Mesothelial cell of epicardium (in vitro differentiated cells): ENCODE results near the gene SUPV3L1. TPM values are rescaled to one million over a fixed set of nuclear protein-coding genes. Genes with fewer than 3 reads are reported as not detected.

ENCODE experiments used
- DNase-seq, 2 experiments: peaks; one replicate each; pipeline ENCODE4 v3.0.0; 2021; ENCODE audit warnings: low spot score in 2 of 2; ENCODE audit not compliant: unreplicated experiment in 2 of 2
- H3K27ac Mint-ChIP-seq: 2 replicates; pipeline ENCODE4 v1.8.0; 2021; ENCODE audit warnings: mixed read lengths
- H3K27me3 Mint-ChIP-seq: 2 replicates; pipeline ENCODE4 v1.8.0; 2021; ENCODE audit warnings: low read depth, mixed read lengths
- H3K36me3 Mint-ChIP-seq: 2 replicates; pipeline ENCODE4 v1.8.0; 2021; ENCODE audit warnings: mixed read lengths
- H3K4me1 Mint-ChIP-seq: 2 replicates; pipeline ENCODE4 v1.8.0; 2021; ENCODE audit warnings: mixed read lengths
- H3K4me3 Mint-ChIP-seq: 2 replicates; pipeline ENCODE4 v1.8.0; 2021; ENCODE audit warnings: mild to moderate bottlenecking, moderate library complexity, mixed read lengths
- H3K9me3 Mint-ChIP-seq: 2 replicates; pipeline ENCODE4 v1.8.0; 2021; ENCODE audit warnings: mixed read lengths
- CTCF ChIP-seq: fragments of 200-600 bp; sonication (generic); IDR thresholded peaks from one replicate; pipeline ENCODE4 v1.5.0; 2021; ENCODE audit warnings: antibody characterized with exemption; ENCODE audit not compliant: unreplicated experiment
- total RNA-seq: library from RNA; stranded (reverse); gene quantifications from 3 replicates; pipeline ENCODE4 v1.2.1, GENCODE V29; 2021

SUPV3L1 gene
- total RNA-seq, 1 donor from 2014 or later = 38.0 TPM

DNA sequence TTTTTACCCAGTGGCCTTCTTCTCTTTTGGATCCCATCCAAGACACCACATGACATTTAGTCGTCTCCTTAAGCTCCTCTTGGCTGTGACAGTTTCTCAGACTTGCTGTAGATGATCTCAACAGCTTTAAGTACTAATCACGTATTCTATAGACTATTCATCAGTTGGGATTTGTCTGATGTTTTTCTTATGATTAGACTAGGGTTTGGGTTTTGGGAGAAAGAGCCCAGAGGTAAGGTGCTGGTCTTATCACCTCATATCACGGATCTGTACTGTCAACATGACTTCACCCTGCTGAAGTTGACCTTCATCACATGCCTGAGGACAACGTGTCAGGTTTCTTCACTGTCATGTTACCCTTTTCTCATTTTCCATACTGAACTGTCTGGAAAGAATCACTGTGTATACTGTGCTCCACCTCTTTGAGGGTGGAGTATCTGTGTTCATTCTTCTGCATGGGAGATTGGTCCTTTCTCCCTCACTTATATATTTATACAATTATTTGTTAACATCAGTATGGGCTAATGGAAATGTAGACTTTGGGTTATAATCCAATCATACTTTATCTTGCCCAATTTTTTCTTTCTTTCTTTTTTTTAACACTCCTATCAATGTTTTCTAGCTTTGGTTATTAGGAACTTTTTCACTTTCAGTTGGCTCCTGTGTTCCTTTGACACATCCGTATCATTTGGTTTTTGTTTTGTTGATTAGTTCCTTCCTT is 33.7 kb downstream of the SUPV3L1 start:
- Mint-ChIP-seq H3K27me3 (no peaks in the 10 kb centered on the region), H3K4me1 (peaks cover 9% of the 10 kb centered on the region), H3K4me3 (no peak overlapping the region), H3K9me3 (peaks cover 13% of the 10 kb centered on the region), H3K36me3 (peaks cover 4% of the 10 kb centered on the region), H3K27ac (no peak overlapping the region)
- TF ChIP-seq CTCF = no peak
- no peak for DNase-seq

- no peaks in the 10 kb centered on the region for H3K27me3 Mint-ChIP-seq
- no peak overlapping the region for H3K4me3 Mint-ChIP-seq
- TF ChIP-seq CTCF = no peak
- peaks cover 9% of the 10 kb centered on the region for H3K4me1 Mint-ChIP-seq
- no peaks in the 10 kb centered on the region for H3K36me3 Mint-ChIP-seq
- no peak overlapping the region for H3K27ac Mint-ChIP-seq
- no peak for DNase-seq
- peaks cover 13% of the 10 kb centered on the region for H3K9me3 Mint-ChIP-seq
These were observed 34.7 kb downstream of the SUPV3L1 start for GRCh38 chr10:69214666-69215131.

- Mint-ChIP-seq H3K36me3 (no peaks in the 10 kb centered on the region), H3K9me3 (peaks cover 13% of the 10 kb centered on the region), H3K4me3 (no peak overlapping the region), H3K27ac (no peak overlapping the region), H3K27me3 (no peaks in the 10 kb centered on the region), H3K4me1 (peaks cover 9% of the 10 kb centered on the region)
- no peak for DNase-seq
- TF ChIP-seq CTCF = no peak
These were observed 35.6 kb downstream of the SUPV3L1 start for GRCh38 chr10:69215405-69216171.

- H3K36me3 Mint-ChIP-seq = no peaks in the 10 kb centered on the region
- H3K4me3 Mint-ChIP-seq = no peak overlapping the region
- no peak for TF ChIP-seq CTCF
- no peak for DNase-seq
- peaks cover 9% of the 10 kb centered on the region for H3K4me1 Mint-ChIP-seq
- no peak overlapping the region for H3K27ac Mint-ChIP-seq
- H3K9me3 Mint-ChIP-seq = peaks cover 13% of the 10 kb centered on the region
- H3K27me3 Mint-ChIP-seq = no peaks in the 10 kb centered on the region
These were observed 36.6 kb downstream of the SUPV3L1 start for GRCh38 chr10:69216577-69217118.

DNA sequence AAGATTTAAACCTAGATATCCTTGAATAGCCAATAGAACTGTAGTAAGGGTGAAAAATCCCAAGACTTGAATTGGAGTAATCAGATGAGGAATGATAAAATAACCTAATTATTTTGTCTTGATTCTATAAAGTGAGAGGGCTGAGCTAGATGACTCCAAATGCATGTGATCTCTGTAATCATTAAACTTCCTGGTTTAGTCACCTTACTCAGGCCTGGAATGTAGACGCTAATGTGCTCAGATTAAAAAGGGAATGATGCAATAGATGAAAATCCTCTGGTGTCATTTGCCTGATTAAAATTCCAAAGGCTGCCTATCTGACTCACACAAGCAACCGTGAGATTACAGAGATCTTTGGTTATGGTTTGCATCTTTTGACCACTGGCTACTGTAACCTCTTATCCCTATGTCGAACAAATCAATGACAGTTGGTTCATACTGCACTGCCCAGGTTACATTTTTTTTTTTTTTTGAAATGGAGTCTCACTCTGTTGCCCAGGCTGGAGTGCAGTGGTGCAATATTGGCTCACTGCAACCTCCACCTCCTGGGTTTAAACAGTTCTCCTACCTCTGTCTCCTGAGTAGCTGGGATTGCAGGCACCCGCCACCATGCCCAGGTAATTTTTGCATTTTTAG is 37.2 kb downstream of the SUPV3L1 start:
- Mint-ChIP-seq H3K27me3 (no peaks in the 10 kb centered on the region), H3K36me3 (no peaks in the 10 kb centered on the region), H3K27ac (no peak overlapping the region), H3K9me3 (peaks cover 13% of the 10 kb centered on the region), H3K4me1 (peaks cover 9% of the 10 kb centered on the region), H3K4me3 (no peak overlapping the region)
- no peak for TF ChIP-seq CTCF
- DNase-seq = no peak
